ENCODE measurements around the gene CDH12. TPM values are rescaled to one million over a fixed set of nuclear protein-coding genes. Genes with fewer than 3 reads are reported as not detected.

CDH12 gene
- total RNA-seq, 1 experiment from 2014 or later: not detected

DNA sequence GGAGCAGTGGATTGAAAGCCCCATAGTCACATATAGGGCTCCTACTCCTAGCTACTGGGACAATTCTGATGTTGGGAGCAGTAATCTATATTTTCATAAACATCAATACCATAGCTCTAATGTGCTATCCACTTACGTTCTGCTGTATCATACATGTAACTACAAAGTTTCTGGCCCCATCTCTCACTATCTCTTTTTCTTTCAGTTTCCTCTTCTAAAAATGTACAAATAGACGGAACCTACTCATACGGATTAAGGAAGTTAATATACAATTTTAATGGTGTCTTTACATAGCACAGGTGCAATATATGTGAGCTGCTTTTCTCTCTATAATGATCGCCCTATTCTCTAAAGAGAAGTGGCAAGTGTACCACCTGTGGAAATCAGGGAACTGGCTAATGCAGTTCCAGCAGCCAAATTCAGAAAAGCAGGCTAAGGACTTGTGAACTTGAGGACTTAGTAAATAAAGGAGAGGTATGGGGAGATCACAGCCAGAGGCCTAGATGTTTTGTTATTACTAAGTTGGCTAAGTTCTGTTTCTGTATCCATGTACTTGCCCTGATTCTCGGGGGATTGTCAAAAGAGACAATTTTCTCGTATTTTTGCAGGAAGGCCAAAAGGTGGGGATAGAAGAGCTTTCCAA lies 1021.9 kb downstream of the CDH12 start:
- DNase-seq (ENCODE audit: low read depth, low spot score) (no peak), ATAC-seq (no peak)
- POLR2A ChIA-PET: no interaction called here
- no peak overlapping the region for H2AFZ ChIP-seq (ENCODE audit: low read depth, low read length, poor library complexity, severe bottlenecking)
- no peaks in the 10 kb centered on the region for H3K9me2 ChIP-seq (ENCODE audit: insufficient read depth)
- no peak overlapping the region for H3K27ac ChIP-seq (ENCODE audit: low read depth, low read length)
- no peak overlapping the region for H3K4me3 ChIP-seq (replicated peaks in 1 of 2; ENCODE audit: low read depth in 1 of 2, low read length in 2 of 2)
- no peak overlapping the region for H3K9ac ChIP-seq (ENCODE audit: low read length)
- H3K4me1 ChIP-seq (ENCODE audit: control insufficient read depth in 1 of 2, insufficient read depth in 2 of 2, low read length in 2 of 2): no peaks in the 10 kb centered on the region
- no peaks in the 10 kb centered on the region; the same call in 1 of the 2 replicates for H3K79me2 ChIP-seq (ENCODE audit: insufficient read depth, low read length)
- no peaks in the 10 kb centered on the region for H3K36me3 ChIP-seq (ENCODE audit: control insufficient read depth in 1 of 2, insufficient read depth in 2 of 2, low read length in 2 of 2)
- RAD21 ChIA-PET (ENCODE audit: low non-redundant PET in 1 of 2, low total read pairs in 2 of 2, uncharacterized antibody in 2 of 2, unreplicated experiment in 2 of 2): no interaction called here
- no TSS peak for BruUV-seq (replicated peaks)
- H4K20me1 ChIP-seq (ENCODE audit: insufficient read depth): no peaks in the 10 kb centered on the region
- H3K27me3 ChIP-seq (ENCODE audit: insufficient read depth, low read length): no peaks in the 10 kb centered on the region
- H3K4me2 ChIP-seq (ENCODE audit: low read length): no peak overlapping the region
- TF ChIP-seq, protein P1, sequence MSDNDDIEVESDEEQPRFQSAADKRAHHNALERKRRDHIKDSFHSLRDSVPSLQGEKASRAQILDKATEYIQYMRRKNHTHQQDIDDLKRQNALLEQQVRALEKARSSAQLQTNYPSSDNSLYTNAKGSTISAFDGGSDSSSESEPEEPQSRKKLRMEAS (IDR thresholded peaks at IDR 0.05): no peak
- TF ChIP-seq ZNF274 (IDR thresholded peaks at IDR 0.05; ENCODE audit: low read depth, low read length) (no peak), SIN3A (IDR thresholded peaks at IDR 0.05; ENCODE audit: low read depth) (no peak), CEBPB (IDR thresholded peaks at IDR 0.05; ENCODE audit: low read depth) (no peak), ELF1 (IDR thresholded peaks at IDR 0.05; ENCODE audit: borderline replicate concordance, low read depth) (no peak), CBX3 (IDR thresholded peaks at IDR 0.05; ENCODE audit: low read depth) (no peak), POLR2A (IDR thresholded peaks at IDR 0.05; ENCODE audit: borderline replicate concordance, extremely low read depth, insufficient read depth, insufficient read length) (no peak), EZH2 (IDR thresholded peaks at IDR 0.05) (no peak), RAD21 (IDR thresholded peaks at IDR 0.05; ENCODE audit: low read depth) (no peak), EGR1 (IDR thresholded peaks at IDR 0.05; ENCODE audit: low read depth) (no peak), POLR2AphosphoS5 (IDR thresholded peaks at IDR 0.05; ENCODE audit: low read depth, low read length) (no peak), TCF7L2 (IDR thresholded peaks at IDR 0.05; ENCODE audit: borderline replicate concordance, extremely low read depth, insufficient read depth, insufficient read length) (no peak), ZFX (IDR thresholded peaks at IDR 0.05) (no peak), SP1 (IDR thresholded peaks at IDR 0.05; ENCODE audit: low read depth) (no peak), YY1 (IDR thresholded peaks at IDR 0.05; ENCODE audit: extremely low read depth, insufficient replicate concordance, low read depth, low read length) (no peak)
- TF ChIP-seq, protein P2, sequence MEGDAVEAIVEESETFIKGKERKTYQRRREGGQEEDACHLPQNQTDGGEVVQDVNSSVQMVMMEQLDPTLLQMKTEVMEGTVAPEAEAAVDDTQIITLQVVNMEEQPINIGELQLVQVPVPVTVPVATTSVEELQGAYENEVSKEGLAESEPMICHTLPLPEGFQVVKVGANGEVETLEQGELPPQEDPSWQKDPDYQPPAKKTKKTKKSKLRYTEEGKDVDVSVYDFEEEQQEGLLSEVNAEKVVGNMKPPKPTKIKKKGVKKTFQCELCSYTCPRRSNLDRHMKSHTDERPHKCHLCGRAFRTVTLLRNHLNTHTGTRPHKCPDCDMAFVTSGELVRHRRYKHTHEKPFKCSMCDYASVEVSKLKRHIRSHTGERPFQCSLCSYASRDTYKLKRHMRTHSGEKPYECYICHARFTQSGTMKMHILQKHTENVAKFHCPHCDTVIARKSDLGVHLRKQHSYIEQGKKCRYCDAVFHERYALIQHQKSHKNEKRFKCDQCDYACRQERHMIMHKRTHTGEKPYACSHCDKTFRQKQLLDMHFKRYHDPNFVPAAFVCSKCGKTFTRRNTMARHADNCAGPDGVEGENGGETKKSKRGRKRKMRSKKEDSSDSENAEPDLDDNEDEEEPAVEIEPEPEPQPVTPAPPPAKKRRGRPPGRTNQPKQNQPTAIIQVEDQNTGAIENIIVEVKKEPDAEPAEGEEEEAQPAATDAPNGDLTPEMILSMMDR (IDR thresholded peaks at IDR 0.05 in 2 of 3, conservative IDR thresholded peaks at IDR 0.05 in 1 of 3; ENCODE audit: borderline replicate concordance in 1 of 3, insufficient read depth in 1 of 3, low read depth in 2 of 3, low read length in 2 of 3): no peak
- TF ChIP-seq, protein P3, sequence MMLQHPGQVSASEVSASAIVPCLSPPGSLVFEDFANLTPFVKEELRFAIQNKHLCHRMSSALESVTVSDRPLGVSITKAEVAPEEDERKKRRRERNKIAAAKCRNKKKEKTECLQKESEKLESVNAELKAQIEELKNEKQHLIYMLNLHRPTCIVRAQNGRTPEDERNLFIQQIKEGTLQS (IDR thresholded peaks at IDR 0.05): no peak
- TF ChIP-seq, protein P4, sequence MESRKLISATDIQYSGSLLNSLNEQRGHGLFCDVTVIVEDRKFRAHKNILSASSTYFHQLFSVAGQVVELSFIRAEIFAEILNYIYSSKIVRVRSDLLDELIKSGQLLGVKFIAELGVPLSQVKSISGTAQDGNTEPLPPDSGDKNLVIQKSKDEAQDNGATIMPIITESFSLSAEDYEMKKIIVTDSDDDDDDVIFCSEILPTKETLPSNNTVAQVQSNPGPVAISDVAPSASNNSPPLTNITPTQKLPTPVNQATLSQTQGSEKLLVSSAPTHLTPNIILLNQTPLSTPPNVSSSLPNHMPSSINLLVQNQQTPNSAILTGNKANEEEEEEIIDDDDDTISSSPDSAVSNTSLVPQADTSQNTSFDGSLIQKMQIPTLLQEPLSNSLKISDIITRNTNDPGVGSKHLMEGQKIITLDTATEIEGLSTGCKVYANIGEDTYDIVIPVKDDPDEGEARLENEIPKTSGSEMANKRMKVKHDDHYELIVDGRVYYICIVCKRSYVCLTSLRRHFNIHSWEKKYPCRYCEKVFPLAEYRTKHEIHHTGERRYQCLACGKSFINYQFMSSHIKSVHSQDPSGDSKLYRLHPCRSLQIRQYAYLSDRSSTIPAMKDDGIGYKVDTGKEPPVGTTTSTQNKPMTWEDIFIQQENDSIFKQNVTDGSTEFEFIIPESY (IDR thresholded peaks at IDR 0.05; ENCODE audit: extremely low read depth, insufficient replicate concordance, low read length): no peak
- H3K9me3 ChIP-seq (ENCODE audit: control insufficient read depth in 1 of 2, insufficient read depth in 1 of 2, low read depth in 1 of 2, low read length in 2 of 2): peaks cover 4 to 6% of the 10 kb centered on the region in 2 experiments; a peak in 2 of 4 replicates
- CTCF ChIA-PET: no interaction called here
- intact Hi-C loops (cut with micrococcal nuclease): no loop called here
